Muscle layer of duodenum (tissue), 2 donors: ENCODE data around the gene ITGAL.
"Not testable (repeated sequence)": the region's sequence is repeated elsewhere in the genome, so short reads cannot be mapped to it uniquely, and the experiment has no call there.

Experiments
- H3K27ac ChIP-seq: one replicate; pipeline ENCODE4 v1.7.0; 2013; ENCODE audit warnings: mild to moderate bottlenecking, low read length
- H3K27me3 ChIP-seq: one replicate; pipeline ENCODE4 v1.7.0; 2013; ENCODE audit warnings: low read depth, mild to moderate bottlenecking, control low read depth, low read length
- H3K36me3 ChIP-seq, 2 donors: one replicate each; pipeline ENCODE4 v1.7.0; 2013; ENCODE audit warnings: low read length in 2 of 2, control low read depth in 1 of 2, mild to moderate bottlenecking in 1 of 2; ENCODE audit not compliant: insufficient read depth in 2 of 2, control insufficient read depth in 1 of 2
- H3K4me1 ChIP-seq, 2 donors: one replicate each; pipeline ENCODE4 v1.7.0; 2013; ENCODE audit warnings: low read length in 2 of 2, mild to moderate bottlenecking in 2 of 2, control low read depth in 1 of 2, moderate library complexity in 1 of 2; ENCODE audit not compliant: insufficient read depth in 2 of 2, control insufficient read depth in 1 of 2
- H3K4me3 ChIP-seq, 2 donors: one replicate each; pipeline ENCODE4 v1.7.0; 2013; ENCODE audit warnings: low read length in 2 of 2, low read depth in 1 of 2, mild to moderate bottlenecking in 1 of 2
- H3K9me3 ChIP-seq, 2 donors: one replicate each; pipeline ENCODE4 v1.7.0; 2013; ENCODE audit warnings: low read length in 2 of 2, control low read depth in 1 of 2, mild to moderate bottlenecking in 1 of 2; ENCODE audit not compliant: control insufficient read depth in 1 of 2
- donor health status: healthy.

ITGAL gene

DNA sequence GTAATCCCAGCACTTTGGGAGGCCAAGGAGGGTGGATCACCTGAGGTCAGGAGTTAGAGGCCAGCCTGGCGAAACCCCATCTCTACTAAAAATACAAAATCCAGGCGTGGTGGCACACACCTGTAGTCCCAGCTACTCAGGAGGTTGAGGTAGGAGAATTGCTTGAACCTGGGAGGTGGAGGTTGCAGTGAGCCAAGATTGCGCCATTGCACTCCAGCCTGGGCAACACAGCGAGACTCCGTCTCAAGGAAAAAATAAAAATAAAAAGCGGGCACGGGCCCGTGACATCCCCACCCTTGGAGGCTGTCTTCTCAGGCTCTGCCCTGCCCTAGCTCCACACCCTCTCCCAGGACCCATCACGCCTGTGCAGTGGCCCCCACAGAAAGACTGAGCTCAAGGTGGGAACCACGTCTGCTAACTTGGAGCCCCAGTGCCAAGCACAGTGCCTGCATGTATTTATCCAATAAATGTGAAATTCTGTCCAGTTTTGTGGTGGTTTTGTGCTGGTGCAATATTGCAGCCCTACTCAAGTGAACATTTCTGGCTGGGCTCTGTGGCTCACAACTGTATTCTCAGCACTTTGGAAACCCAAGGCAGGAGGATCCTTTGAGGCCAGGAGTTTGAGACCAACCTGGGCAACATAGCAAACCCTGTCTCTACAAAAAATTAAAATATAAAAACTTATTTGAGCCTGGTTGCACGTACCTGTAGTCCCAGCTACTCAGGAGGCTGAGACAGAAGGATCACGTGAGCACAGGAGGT, 50.3 kb downstream of the ITGAL start:
- H3K27me3 ChIP-seq, H3K9me3 ChIP-seq, H3K36me3 ChIP-seq, H3K27ac ChIP-seq, H3K4me3 ChIP-seq: not testable (repeated sequence)
- peaks cover 4 to 19% of the 10 kb centered on the region in 2 donors for H3K4me1 ChIP-seq

- Histone ChIP-seq H3K27ac (no peak overlapping the region), H3K36me3 (peaks cover 0 to 9% of the 10 kb centered on the region in 2 donors), H3K9me3 (no peaks in the 10 kb centered on the region), H3K4me1 (peaks cover 6 to 20% of the 10 kb centered on the region in 2 donors), H3K27me3 (no peaks in the 10 kb centered on the region), H3K4me3 (no peak overlapping the region)
Measured at GRCh38 chr16:30523768-30524574, 51.4 kb downstream of the ITGAL start.

- H3K36me3 ChIP-seq = peaks cover 0 to 9% of the 10 kb centered on the region in 2 donors
- peaks cover 6 to 20% of the 10 kb centered on the region in 2 donors for H3K4me1 ChIP-seq
- no peaks in the 10 kb centered on the region for H3K27me3 ChIP-seq
- H3K4me3 ChIP-seq = no peak overlapping the region
- no peak overlapping the region for H3K27ac ChIP-seq
- no peaks in the 10 kb centered on the region for H3K9me3 ChIP-seq
Measured at GRCh38 chr16:30524575-30525568, 52.3 kb downstream of the ITGAL start.

- Histone ChIP-seq H3K27ac (peak overlapping the region; percentile 45), H3K4me3 (peak overlapping the region; percentile 44 to 82)
Measured at GRCh38 chr16:30525844-30526136, 53.2 kb downstream of the ITGAL start.

GRCh38 chr16:30526137-30526822, 53.7 kb downstream of the ITGAL start, which contains the start of gene ZNF768:
ZNF768 (minus strand) TSS chr16:30526566; CDS start chr16:30526413, 153 bp downstream.
- Histone ChIP-seq H3K36me3 (peaks cover 3 to 18% of the 10 kb centered on the region in 2 donors), H3K27ac (peak within 1 kb of the TSS; percentile 94), H3K4me1 (peaks cover 6 to 20% of the 10 kb centered on the region in 2 donors), H3K27me3 (no peaks in the 10 kb centered on the region), H3K9me3 (no peaks in the 10 kb centered on the region), H3K4me3 (peak within 1 kb of the TSS; percentile 65 to 82)

More at GRCh38 chr16:30525844-30526136, 53.2 kb downstream of the ITGAL start:
- H3K27me3 ChIP-seq = no peaks in the 10 kb centered on the region
- peaks cover 6 to 20% of the 10 kb centered on the region in 2 donors for H3K4me1 ChIP-seq
- H3K36me3 ChIP-seq = peaks cover 0 to 13% of the 10 kb centered on the region in 2 donors
- H3K9me3 ChIP-seq = no peaks in the 10 kb centered on the region

GRCh38 chr16:30526823-30527634, 54.5 kb downstream of the ITGAL start:
- Histone ChIP-seq H3K9me3 (no peaks in the 10 kb centered on the region), H3K27me3 (no peaks in the 10 kb centered on the region), H3K4me1 (peaks cover 6 to 25% of the 10 kb centered on the region in 2 donors), H3K36me3 (peaks cover 4 to 25% of the 10 kb centered on the region in 2 donors), H3K27ac (peak overlapping the region; percentile 94), H3K4me3 (peak overlapping the region; percentile 65 to 82)

GRCh38 chr16:30527635-30528178, 55.2 kb downstream of the ITGAL start:
- peak overlapping the region; percentile 65 to 82 for H3K4me3 ChIP-seq
- H3K27me3 ChIP-seq = no peaks in the 10 kb centered on the region
- H3K27ac ChIP-seq = peak overlapping the region; percentile 94
- H3K36me3 ChIP-seq = peaks cover 4 to 31% of the 10 kb centered on the region in 2 donors
- no peaks in the 10 kb centered on the region for H3K9me3 ChIP-seq
- H3K4me1 ChIP-seq = peaks cover 6 to 25% of the 10 kb centered on the region in 2 donors

DNA sequence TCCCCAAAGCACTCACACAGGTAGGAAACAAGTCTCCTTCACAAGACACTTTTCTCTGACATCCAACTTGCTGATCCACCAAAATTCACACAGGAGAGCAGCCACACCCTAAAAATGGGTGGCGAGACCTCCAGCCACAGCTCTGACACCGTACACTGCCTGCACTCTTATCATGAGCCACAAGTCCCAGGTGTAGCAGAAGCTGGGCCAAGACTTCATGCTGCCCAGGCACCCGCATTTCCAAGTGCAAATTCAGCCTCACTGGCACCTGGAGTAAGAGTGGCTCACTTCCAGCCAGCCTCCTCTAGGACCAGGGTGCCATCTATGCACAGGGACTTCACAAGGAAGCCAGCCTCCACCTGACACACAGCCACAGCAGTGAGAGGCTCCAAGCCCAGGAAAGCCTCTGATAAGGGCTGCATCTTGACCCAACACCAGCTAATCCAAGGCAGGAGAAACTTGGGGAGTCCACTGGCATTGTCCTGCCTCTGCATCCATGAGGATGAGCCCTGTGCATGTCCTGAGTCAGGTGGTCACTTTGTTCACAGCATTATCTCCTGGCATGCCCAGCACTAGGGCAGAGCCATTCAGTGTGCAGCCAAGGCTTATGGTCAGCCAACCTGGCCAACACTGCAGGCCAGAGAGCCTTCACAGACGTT, 56.4 kb downstream of the ITGAL start:
- no peak overlapping the region for H3K4me3 ChIP-seq
- H3K9me3 ChIP-seq = no peaks in the 10 kb centered on the region
- H3K36me3 ChIP-seq = peaks cover 4 to 33% of the 10 kb centered on the region in 2 donors
- H3K4me1 ChIP-seq = peaks cover 6 to 34% of the 10 kb centered on the region in 2 donors
- no peaks in the 10 kb centered on the region for H3K27me3 ChIP-seq
- no peak overlapping the region for H3K27ac ChIP-seq

GRCh38 chr16:30530163-30531037, 57.9 kb downstream of the ITGAL start:
- Histone ChIP-seq H3K27ac (no peak overlapping the region), H3K36me3 (peaks cover 4 to 24% of the 10 kb centered on the region in 2 donors), H3K4me1 (peaks cover 6 to 29% of the 10 kb centered on the region in 2 donors)

More at GRCh38 chr16:30530163-30531037, 57.9 kb downstream of the ITGAL start:
- no peak overlapping the region for H3K4me3 ChIP-seq
- H3K27me3 ChIP-seq = no peaks in the 10 kb centered on the region
- no peaks in the 10 kb centered on the region for H3K9me3 ChIP-seq
